Measurements from ENCODE around the gene CLEC16A. TPM values are rescaled to one million over a fixed set of nuclear protein-coding genes. Genes with fewer than 3 reads are reported as not detected.

CLEC16A gene
- total and polyA plus RNA-seq, 9 donors, result 11.5 to 18.3 (median 14.9) TPM

DNA sequence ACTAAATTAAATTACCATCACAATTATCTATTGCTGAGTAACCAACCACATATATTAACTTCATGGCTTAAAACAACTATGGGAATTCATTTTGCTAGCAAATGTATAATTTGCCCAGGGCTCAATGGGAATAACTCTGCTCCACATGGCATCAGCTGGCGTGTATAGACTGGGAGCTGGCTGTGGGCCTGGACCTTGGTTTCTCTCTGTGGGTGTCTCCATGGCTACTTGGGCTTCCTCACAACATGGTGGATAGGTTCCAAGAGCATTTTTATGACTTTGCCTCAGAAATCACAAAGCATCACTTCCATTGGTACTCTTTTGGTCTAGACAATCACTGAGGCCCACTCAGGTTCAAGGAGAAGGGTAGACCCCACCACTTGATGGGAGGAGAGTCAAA lies 166.8 kb downstream of the CLEC16A start:
- Histone ChIP-seq H3K27me3 (ENCODE audit: control insufficient read depth, insufficient read depth, low read length) (no peaks in the 10 kb centered on the region), H3K36me3 (ENCODE audit: control insufficient read depth, insufficient read depth, low read length) (peaks cover 3% of the 10 kb centered on the region), H3K27ac (ENCODE audit: low read length) (no peak overlapping the region), H3K9me3 (replicated peaks; ENCODE audit: control insufficient read depth, low read depth, low read length) (peaks cover 3% of the 10 kb centered on the region), H3K4me3 (ENCODE audit: low read length) (no peak overlapping the region), H3K4me1 (ENCODE audit: control insufficient read depth, insufficient read depth, low read length) (peaks cover 17% of the 10 kb centered on the region)
- no peak for DNase-seq
- WGBS (ENCODE audit: insufficient coverage), result no CpG with 5 or more reads among the region's 1 CpG

DNA sequence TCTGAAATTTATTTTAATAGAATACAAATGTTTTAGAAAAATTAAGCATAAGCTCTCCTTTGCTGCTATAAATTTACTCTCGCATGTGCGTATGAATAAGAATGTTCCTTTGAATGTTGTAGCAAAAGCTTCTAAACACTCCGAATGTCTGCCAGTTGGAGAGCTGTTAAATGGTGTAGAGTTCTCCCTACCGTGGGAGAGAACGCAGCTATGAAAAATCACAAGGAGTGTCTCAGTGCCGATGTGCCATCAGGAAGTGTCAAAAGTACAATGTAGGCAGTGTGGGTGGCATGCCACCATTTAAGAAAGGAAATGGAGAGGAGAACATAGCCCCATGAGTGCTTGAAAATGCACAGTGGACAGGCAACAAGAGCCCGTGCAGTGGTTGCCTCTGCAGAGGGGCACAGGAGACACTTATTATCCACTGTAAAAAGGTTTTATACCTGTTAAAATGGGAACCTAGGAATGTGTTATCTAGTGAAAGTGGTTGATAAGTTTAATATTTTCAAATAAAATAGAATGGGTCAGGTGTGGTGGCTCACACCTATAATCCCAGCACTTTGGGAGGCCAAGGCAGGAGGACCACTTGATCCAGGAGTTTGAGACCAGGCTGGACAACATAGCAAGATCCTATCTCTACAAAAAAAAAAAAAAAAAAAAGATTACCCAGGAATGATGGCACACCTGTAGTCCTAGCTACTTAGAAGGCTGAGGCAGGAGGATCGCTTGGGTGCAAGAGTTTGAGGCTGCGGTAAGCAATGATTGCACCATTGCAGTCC lies 167.7 kb downstream of the CLEC16A start:
- H3K27me3 ChIP-seq (ENCODE audit: control insufficient read depth, insufficient read depth, low read length), result no peaks in the 10 kb centered on the region
- H3K27ac ChIP-seq (ENCODE audit: low read length), result no peak overlapping the region
- peaks cover 17% of the 10 kb centered on the region for H3K4me1 ChIP-seq (ENCODE audit: control insufficient read depth, insufficient read depth, low read length)
- no peak overlapping the region for H3K4me3 ChIP-seq (ENCODE audit: low read length)
- peaks cover 3% of the 10 kb centered on the region for H3K9me3 ChIP-seq (replicated peaks; ENCODE audit: control insufficient read depth, low read depth, low read length)
- H3K36me3 ChIP-seq (ENCODE audit: control insufficient read depth, insufficient read depth, low read length), result peaks cover 3% of the 10 kb centered on the region
- 81% methylated on average over 4 of the region's 9 CpGs for WGBS (ENCODE audit: insufficient coverage)
- peak; percentile 51 for DNase-seq

DNA sequence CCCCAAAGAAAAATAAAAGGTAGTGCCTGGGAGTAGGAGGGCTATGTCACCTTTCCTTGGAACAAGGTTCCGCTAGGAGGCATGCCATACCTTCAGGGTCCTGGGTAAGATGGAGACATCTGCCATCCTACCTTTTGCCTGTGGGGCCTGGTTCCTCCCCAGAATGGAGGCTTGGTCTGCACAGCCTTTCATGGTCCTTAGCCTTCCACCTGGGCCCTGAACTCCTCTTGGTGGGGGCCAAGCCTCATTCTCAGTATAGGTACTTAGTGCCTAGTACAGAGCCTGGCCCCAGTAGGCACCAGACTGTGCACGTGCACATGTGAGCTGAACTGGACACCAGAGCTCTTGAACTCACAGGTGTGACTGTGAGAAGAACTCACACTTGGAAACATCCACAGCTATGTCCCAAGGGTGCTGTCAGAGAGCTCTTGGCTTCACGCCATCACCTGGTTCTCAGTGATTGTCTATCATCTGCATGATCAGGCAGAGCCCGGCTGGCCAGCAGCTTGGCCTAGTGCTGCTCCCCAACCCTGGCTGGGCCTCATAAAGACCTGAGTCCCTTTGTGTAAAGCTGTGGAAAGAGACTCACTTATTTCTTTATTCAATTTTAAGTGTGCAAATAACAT lies 168.5 kb downstream of the CLEC16A start:
- DNase-seq, result no peak
- H3K4me3 ChIP-seq (ENCODE audit: low read length), result no peak overlapping the region
- no peaks in the 10 kb centered on the region for H3K27me3 ChIP-seq (ENCODE audit: control insufficient read depth, insufficient read depth, low read length)
- peaks cover 17% of the 10 kb centered on the region for H3K4me1 ChIP-seq (ENCODE audit: control insufficient read depth, insufficient read depth, low read length)
- peaks cover 3% of the 10 kb centered on the region for H3K36me3 ChIP-seq (ENCODE audit: control insufficient read depth, insufficient read depth, low read length)
- 60% methylated on average over 3 of the region's 4 CpGs for WGBS (ENCODE audit: insufficient coverage)
- peaks cover 3% of the 10 kb centered on the region for H3K9me3 ChIP-seq (replicated peaks; ENCODE audit: control insufficient read depth, low read depth, low read length)
- no peak overlapping the region for H3K27ac ChIP-seq (ENCODE audit: low read length)

DNA sequence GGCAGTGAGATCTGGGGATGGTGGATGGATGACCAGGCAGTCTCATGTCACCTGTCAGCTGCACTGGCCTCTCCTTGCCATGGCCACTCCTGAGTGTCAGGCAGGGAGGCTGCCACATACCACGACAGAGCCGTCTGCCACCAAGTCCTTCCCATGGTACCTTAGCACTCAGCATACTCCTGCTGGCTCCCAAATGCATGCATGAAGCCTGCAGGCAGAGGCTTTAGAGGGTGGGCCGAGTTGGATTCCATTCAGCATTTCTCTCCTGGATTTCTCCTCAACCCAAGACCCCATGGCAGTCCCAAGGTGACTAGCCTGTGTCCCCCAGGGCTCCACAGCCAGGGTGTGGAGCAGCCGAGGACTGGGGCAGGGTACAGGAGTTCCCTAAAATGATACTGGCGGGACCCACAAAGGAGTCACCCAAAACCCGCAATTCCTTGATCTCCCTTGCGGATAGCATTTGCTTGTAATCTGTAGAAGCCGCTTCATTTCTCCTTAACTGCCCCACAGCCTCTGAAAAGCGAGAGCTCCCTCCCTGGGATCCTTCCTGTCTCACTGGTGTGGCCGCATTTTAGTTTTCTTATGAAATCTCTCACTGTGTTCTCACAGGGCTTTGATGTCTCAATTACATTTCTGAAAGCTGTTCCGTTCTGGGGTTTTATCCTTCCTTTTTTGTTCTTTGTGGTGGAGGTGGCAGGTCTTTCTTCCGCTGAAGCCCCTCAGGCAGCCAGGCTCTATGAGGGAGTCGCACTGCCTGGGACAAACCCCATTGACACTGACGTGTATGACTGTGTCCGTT lies 170.2 kb downstream of the CLEC16A start:
- no peak for DNase-seq
- peaks cover 11% of the 10 kb centered on the region for H3K4me1 ChIP-seq (ENCODE audit: control insufficient read depth, insufficient read depth, low read length)
- no peak overlapping the region for H3K27ac ChIP-seq (ENCODE audit: low read length)
- 75% methylated on average over 10 of the region's 15 CpGs for WGBS (ENCODE audit: insufficient coverage)
- peaks cover 3% of the 10 kb centered on the region for H3K9me3 ChIP-seq (replicated peaks; ENCODE audit: control insufficient read depth, low read depth, low read length)
- no peaks in the 10 kb centered on the region for H3K27me3 ChIP-seq (ENCODE audit: control insufficient read depth, insufficient read depth, low read length)
- no peak overlapping the region for H3K4me3 ChIP-seq (ENCODE audit: low read length)
- H3K36me3 ChIP-seq (ENCODE audit: control insufficient read depth, insufficient read depth, low read length), result peaks cover 3% of the 10 kb centered on the region

DNA sequence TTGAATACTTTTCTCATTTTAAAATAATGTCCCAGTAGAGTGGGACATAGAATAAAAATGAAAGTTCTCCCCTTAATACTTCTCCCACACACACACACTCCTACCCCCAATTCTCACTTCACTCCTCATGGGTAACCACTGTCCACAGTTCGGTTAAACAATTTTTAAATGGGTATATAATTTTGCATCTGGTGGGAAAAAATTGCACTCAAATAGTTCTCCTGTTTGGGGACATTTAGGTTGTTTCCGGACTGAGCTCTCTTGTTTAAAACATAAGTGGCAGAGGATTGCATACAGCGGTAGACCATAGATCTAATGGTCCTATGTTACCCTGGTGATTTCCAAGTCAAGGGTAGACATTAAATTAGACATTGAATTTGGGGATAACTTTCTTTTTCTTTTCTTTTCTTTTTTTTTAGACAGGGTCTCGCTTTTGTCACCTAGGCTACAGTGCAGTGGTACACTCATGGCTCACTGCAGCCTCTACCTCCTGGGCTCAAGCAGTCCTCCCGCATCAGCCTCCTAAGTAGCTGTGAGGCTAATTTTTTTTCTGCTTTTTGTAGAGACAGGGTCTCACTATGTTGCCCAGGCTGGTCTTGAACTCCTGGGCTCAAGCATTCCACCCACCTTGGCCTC lies 173.3 kb downstream of the CLEC16A start:
- Histone ChIP-seq H3K36me3 (ENCODE audit: control insufficient read depth, insufficient read depth, low read length) (peaks cover 7% of the 10 kb centered on the region), H3K27ac (ENCODE audit: low read length) (no peak overlapping the region), H3K4me1 (ENCODE audit: control insufficient read depth, insufficient read depth, low read length) (peaks cover 7% of the 10 kb centered on the region), H3K27me3 (ENCODE audit: control insufficient read depth, insufficient read depth, low read length) (no peaks in the 10 kb centered on the region), H3K9me3 (replicated peaks; ENCODE audit: control insufficient read depth, low read depth, low read length) (no peaks in the 10 kb centered on the region), H3K4me3 (ENCODE audit: low read length) (no peak overlapping the region)
- WGBS (ENCODE audit: insufficient coverage), result 100% methylated on average over 1 of the region's 5 CpGs
- DNase-seq, result no peak

DNA sequence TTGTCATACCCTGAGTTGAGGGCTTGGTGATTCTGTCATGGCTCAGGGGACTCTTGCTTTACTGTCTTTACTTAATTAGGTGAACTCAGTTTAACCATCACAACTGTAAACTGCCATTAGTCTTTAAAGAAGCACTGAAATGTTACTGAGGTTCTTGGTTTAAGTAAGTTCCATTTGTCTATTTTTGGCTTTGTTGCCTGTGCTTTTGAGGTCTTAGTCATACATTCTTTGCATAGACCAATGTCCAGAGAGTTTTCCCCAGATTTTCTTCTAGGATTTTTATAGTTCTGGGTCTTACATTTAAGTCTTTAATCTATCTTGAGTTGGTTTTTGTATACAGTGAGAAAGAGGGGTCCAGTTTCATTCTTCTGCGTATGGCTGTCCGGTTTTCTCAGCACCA lies 174.1 kb downstream of the CLEC16A start:
- H3K27ac ChIP-seq (ENCODE audit: low read length), result no peak overlapping the region
- no peaks in the 10 kb centered on the region for H3K9me3 ChIP-seq (replicated peaks; ENCODE audit: control insufficient read depth, low read depth, low read length)
- no peak for DNase-seq
- H3K27me3 ChIP-seq (ENCODE audit: control insufficient read depth, insufficient read depth, low read length), result no peaks in the 10 kb centered on the region
- whole genome bisulfite sequencing (ENCODE audit: insufficient coverage), result no CpG with 5 or more reads among the region's 2 CpGs
- peaks cover under 1% of the 10 kb centered on the region for H3K4me1 ChIP-seq (ENCODE audit: control insufficient read depth, insufficient read depth, low read length)
- H3K4me3 ChIP-seq (ENCODE audit: low read length), result no peak overlapping the region
- H3K36me3 ChIP-seq (ENCODE audit: control insufficient read depth, insufficient read depth, low read length), result peaks cover 10% of the 10 kb centered on the region

DNA sequence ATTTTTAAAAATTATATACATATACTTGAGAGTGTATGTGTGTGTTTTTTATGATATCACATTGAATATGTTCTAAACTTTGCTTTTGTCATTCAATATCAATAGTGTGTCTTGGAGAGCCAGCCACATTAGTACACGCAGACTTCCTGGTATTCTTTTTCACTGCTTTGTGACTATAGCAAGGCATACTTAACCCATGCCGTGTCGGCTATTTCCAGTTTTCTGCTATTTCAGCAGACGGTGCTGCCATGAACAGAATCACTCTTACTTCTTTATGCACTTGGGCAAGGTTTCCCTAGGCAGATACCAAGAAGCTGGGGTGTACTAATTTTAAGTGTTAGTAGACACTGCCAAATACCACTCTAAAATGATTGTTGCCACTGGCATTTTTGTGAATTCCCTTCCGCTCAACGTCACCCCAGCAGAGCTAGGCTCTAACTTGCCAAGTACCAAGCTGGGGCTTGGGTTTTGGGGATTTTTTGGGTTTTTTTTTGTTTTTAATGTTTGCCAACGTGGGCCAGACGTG lies 176.8 kb downstream of the CLEC16A start:
- WGBS (ENCODE audit: insufficient coverage), result 73% methylated on average over 2 of the region's 8 CpGs
- Histone ChIP-seq H3K36me3 (ENCODE audit: control insufficient read depth, insufficient read depth, low read length) (peaks cover 25% of the 10 kb centered on the region), H3K4me3 (ENCODE audit: low read length) (no peak overlapping the region)

DNA sequence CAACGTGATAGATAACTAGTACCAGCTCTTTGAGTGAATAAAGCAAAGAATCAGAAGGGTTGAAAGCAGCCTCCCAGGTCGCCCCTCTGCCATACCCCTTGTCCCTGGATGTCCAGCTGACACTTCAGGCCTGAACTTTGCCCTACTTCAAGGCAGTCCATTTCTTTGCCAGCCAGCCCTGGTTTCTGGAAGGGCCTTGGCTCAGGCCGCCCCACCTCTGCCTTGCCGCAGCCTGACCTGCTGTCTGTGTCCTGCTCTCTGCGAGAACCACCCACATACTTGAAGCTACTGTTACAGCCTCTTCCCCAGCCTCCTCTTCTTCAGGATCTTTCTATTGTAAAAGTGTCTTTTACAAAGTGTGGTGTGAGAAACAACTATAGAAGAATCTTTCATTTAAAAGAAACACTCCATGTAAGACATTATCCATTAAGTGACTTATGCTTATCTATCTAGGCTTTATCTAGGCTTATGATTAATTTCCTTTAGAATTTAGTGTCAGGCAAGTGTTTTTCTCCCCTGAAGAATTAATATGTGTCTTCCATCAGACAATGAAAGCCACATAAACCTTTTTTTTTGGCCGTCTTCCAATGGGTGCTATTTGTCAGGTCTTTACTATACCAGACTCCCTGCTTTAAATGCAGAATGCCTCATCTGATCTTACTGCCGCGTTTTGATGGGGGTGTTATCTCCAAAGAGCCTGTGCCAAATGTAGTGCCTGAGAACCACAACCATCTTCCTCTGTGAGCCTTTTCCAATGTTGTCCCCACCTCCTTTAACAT lies 177.7 kb downstream of the CLEC16A start:
- no peak for DNase-seq
- no peaks in the 10 kb centered on the region for H3K4me1 ChIP-seq (ENCODE audit: control insufficient read depth, insufficient read depth, low read length)
- no peaks in the 10 kb centered on the region for H3K9me3 ChIP-seq (replicated peaks; ENCODE audit: control insufficient read depth, low read depth, low read length)
- H3K36me3 ChIP-seq (ENCODE audit: control insufficient read depth, insufficient read depth, low read length), result peaks cover 30% of the 10 kb centered on the region
- WGBS (ENCODE audit: insufficient coverage), result 71% methylated on average over 4 of the region's 8 CpGs
- no peaks in the 10 kb centered on the region for H3K27me3 ChIP-seq (ENCODE audit: control insufficient read depth, insufficient read depth, low read length)
- no peak overlapping the region for H3K4me3 ChIP-seq (ENCODE audit: low read length)
- no peak overlapping the region for H3K27ac ChIP-seq (ENCODE audit: low read length)

More for the DNA sequence above, 176.8 kb downstream of the CLEC16A start:
- no peaks in the 10 kb centered on the region for H3K9me3 ChIP-seq (replicated peaks; ENCODE audit: control insufficient read depth, low read depth, low read length)
- DNase-seq, result no peak
- H3K27me3 ChIP-seq (ENCODE audit: control insufficient read depth, insufficient read depth, low read length), result no peaks in the 10 kb centered on the region
- H3K27ac ChIP-seq (ENCODE audit: low read length), result no peak overlapping the region
- H3K4me1 ChIP-seq (ENCODE audit: control insufficient read depth, insufficient read depth, low read length), result no peaks in the 10 kb centered on the region

DNA sequence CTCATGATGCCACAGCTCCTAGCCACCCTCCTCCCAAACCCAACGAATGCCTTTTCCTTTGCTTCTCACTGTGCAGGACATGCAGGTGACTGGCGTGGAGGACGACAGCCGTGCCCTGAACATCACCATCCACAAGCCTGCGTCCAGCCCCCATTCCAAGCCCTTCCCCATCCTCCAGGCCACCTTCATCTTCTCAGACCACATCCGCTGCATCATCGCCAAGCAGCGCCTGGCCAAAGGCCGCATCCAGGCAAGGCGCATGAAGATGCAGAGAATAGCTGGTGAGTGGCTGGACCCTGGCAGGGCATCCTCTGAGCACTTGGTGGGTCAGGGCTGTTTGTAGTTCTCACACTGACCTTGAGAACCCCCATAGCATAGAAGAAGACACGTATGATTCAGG lies 179.3 kb downstream of the CLEC16A start:
- Histone ChIP-seq H3K4me1 (ENCODE audit: control insufficient read depth, insufficient read depth, low read length) (peaks cover 6% of the 10 kb centered on the region), H3K36me3 (ENCODE audit: control insufficient read depth, insufficient read depth, low read length) (peaks cover 30% of the 10 kb centered on the region), H3K27me3 (ENCODE audit: control insufficient read depth, insufficient read depth, low read length) (no peaks in the 10 kb centered on the region), H3K4me3 (ENCODE audit: low read length) (no peak overlapping the region), H3K27ac (ENCODE audit: low read length) (no peak overlapping the region), H3K9me3 (replicated peaks; ENCODE audit: control insufficient read depth, low read depth, low read length) (no peaks in the 10 kb centered on the region)
- 88% methylated on average over 5 of the region's 11 CpGs for WGBS (ENCODE audit: insufficient coverage)
- no peak for DNase-seq

Measured in muscle of leg (tissue), 11 donors.